Lung (tissue), 12 donors: ENCODE measurements around the gene FKBP8. TPM values are rescaled to one million over a fixed set of nuclear protein-coding genes. Genes with fewer than 3 reads are reported as not detected.

Source experiments
- ATAC-seq: fragments of 200-7000 bp; cut with Tn5 transposase; one replicate; pipeline ENCODE4 v1.9.1; 2020; ENCODE audit warnings: moderate number of reproducible peaks; ENCODE audit not compliant: insufficient read depth, low FRiP score
- DNase-seq, 3 donors: peaks; one replicate each; pipeline ENCODE4 v3.0.0-alpha.2; 2013 to 2017
- H3K27ac ChIP-seq, 2 donors: one replicate each; pipeline ENCODE4 v1.5.1; 2013; ENCODE audit warnings: mild to moderate bottlenecking in 2 of 2, moderate library complexity in 2 of 2, control low read depth in 1 of 2, inconsistent platforms in 1 of 2, low read depth in 1 of 2, low read length in 1 of 2
- H3K27me3 ChIP-seq, 3 donors: one replicate each; pipeline ENCODE4 v1.5.1; 2013; ENCODE audit warnings: low read length in 2 of 3; ENCODE audit not compliant: control insufficient read depth in 3 of 3, insufficient read depth in 3 of 3
- H3K36me3 ChIP-seq, 4 donors: one replicate each; pipeline ENCODE4 v1.5.1; 2013; ENCODE audit warnings: low read length in 4 of 4, mild to moderate bottlenecking in 1 of 4, moderate library complexity in 1 of 4; ENCODE audit not compliant: control insufficient read depth in 4 of 4, insufficient read depth in 4 of 4
- H3K4me1 ChIP-seq, 5 donors: one replicate each; pipeline ENCODE4 v1.5.1; 2013; ENCODE audit warnings: low read length in 5 of 5, mild to moderate bottlenecking in 2 of 5, moderate library complexity in 1 of 5; ENCODE audit not compliant: control insufficient read depth in 5 of 5, insufficient read depth in 5 of 5
- H3K4me3 ChIP-seq: one replicate; pipeline ENCODE4 v1.5.1; 2013; ENCODE audit warnings: mild to moderate bottlenecking, control low read depth, moderate library complexity
- H3K9ac ChIP-seq, 2 donors: one replicate each; pipeline ENCODE4 v1.5.1; 2013; ENCODE audit warnings: low read length in 2 of 2, control low read depth in 1 of 2; ENCODE audit not compliant: insufficient read depth in 1 of 2
- H3K9me3 ChIP-seq, 4 donors: one replicate each; pipeline ENCODE4 v1.5.1; 2013; ENCODE audit warnings: low read length in 3 of 4, mild to moderate bottlenecking in 1 of 4, moderate library complexity in 1 of 4; ENCODE audit not compliant: control insufficient read depth in 4 of 4, insufficient read depth in 3 of 4
- CTCF ChIP-seq: IDR thresholded peaks from 2 replicates; pipeline ENCODE4 v1.5.1; 2012; ENCODE audit warnings: mild to moderate bottlenecking; ENCODE audit errors: control extremely low read depth, extremely low read depth
- WGBS, 2 donors: extraction: QIAGEN DNeasy Blood & Tissue Kit; methylation state at CpG; one replicate each; pipeline ENCODE4 v1.1.7; 2013; 5-methylcytosine and 5-hydroxymethylcytosine counted together
- polyA plus RNA-seq, 2 donors: library from polyadenylated mRNA; stranded (reverse); fragments of 200-250 nt; gene quantifications; one replicate each; pipeline ENCODE4 v1.2.1, GENCODE V29; 2013
- total RNA-seq, 2 donors: library from RNA; depleted of rRNA in 1 of 2; stranded (reverse); fragments of >200 nt in 1 of 2; gene quantifications; one replicate each; pipeline ENCODE4 v1.2.1, GENCODE V29; 2014 to 2021
- donor health status: control.
- donor health status: control.
- donor health status: Bipolar disorder and iron deficiency.
- donor health status: healthy.
- donor health status: DM: yes; HTN: yes; CAD: no.

The FKBP8 gene
- total and polyA plus RNA-seq, 4 donors, result 168 to 357 (median 230) TPM

- peak overlapping the region in 1 of 2 donors; percentile 32 for H3K9ac ChIP-seq
- no peaks in the 10 kb centered on the region for H3K36me3 ChIP-seq
- peak overlapping the region in 1 of 2 donors; percentile 69 for H3K27ac ChIP-seq
- no peaks in the 10 kb centered on the region for H3K9me3 ChIP-seq
- H3K4me3 ChIP-seq, result no peak overlapping the region
- H3K4me1 ChIP-seq, result peaks cover 14 to 46% (median 17%) of the 10 kb centered on the region in 5 donors
- peak in 1 of 3 donors; percentile 35 for DNase-seq
- ATAC-seq, result peak; percentile 13
- no peaks in the 10 kb centered on the region for H3K27me3 ChIP-seq
- 28 to 48% methylated on average over 11 of the region's 11 CpGs for WGBS, 2 donors
- no peak for TF ChIP-seq CTCF
These were observed 47.0 kb downstream of the FKBP8 start for GRCh38 chr19:18496167-18496979.

DNA sequence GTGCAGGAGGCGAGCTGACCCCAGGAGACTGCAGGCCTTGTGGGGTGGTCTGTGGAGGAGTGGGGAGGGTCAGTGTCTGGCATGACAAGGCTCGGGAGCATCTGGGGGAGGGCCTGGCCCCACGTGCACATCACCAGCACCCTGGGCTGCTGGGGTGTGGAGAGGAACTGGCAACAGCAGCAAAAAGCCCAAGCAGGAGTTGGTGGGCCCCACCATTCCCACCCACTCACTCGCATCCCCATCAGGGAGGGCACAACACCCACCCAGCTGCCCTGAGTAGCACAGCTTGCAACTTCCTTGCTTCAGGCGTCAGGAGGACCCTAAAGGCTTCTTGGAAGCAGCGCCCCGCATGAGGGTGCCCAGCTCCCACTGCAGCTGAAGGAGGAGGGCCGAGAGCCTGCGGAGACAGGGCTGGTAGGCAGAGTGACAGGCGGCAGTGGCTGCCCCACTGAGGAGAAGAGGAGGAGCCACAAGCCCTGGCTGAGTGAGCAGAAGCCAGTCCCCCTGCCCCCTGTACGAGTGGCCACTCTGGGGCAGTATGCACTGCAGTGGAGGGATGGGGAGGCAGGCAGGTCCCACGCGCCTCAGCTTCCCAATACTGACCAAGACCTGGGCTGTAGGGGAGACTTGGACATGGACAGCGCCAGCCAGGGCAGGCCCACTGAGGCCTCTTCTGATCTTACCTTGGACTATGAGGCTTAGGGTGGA is 48.0 kb downstream of the FKBP8 start:
- ATAC-seq, result no peak
- peak overlapping the region in 1 of 2 donors; percentile 69 for H3K27ac ChIP-seq

DNA sequence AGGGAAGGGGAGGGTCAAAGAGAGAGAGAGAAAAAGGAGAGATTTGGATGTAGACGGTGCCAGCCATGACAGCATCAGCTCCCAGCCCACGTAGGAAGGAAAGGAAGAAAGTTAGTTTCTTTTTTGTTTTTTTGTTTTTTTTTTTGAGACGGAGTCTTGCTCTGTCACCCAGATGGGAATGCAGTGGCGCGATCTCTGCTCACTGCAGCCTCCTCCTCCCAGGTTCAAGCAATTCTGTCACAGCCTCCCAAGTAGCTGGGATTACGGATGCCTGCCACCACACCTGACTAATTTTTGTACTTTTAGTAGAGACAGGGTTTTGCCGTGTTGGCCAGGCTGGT is 49.1 kb downstream of the FKBP8 start:
- no peak for ATAC-seq

More for the DNA sequence above, 48.0 kb downstream of the FKBP8 start:
- Histone ChIP-seq H3K36me3 (no peaks in the 10 kb centered on the region), H3K4me1 (peaks cover 7 to 42% (median 17%) of the 10 kb centered on the region in 5 donors), H3K9me3 (no peaks in the 10 kb centered on the region), H3K4me3 (no peak overlapping the region), H3K9ac (no peak overlapping the region), H3K27me3 (no peaks in the 10 kb centered on the region)
- DNase-seq, result no peak
- no peak for TF ChIP-seq CTCF
- WGBS, 2 donors, result 80 to 89% methylated on average over 13 to 14 of the region's 14 CpGs

More for the DNA sequence above, 49.1 kb downstream of the FKBP8 start:
- no peak overlapping the region for H3K27ac ChIP-seq
- H3K36me3 ChIP-seq, result no peaks in the 10 kb centered on the region
- no peak for TF ChIP-seq CTCF
- no peak overlapping the region for H3K9ac ChIP-seq
- WGBS, 2 donors, result 56 to 58% methylated on average over 7 of the region's 7 CpGs
- no peaks in the 10 kb centered on the region for H3K27me3 ChIP-seq
- no peak overlapping the region for H3K4me3 ChIP-seq
- DNase-seq, result peak in 2 of 3 donors; percentile 38 to 51
- no peaks in the 10 kb centered on the region for H3K9me3 ChIP-seq
- H3K4me1 ChIP-seq, result peaks cover 7 to 39% (median 17%) of the 10 kb centered on the region in 5 donors
